Measurements from ENCODE around the gene RGS19.
"Not testable (repeated sequence)": the region's sequence is repeated elsewhere in the genome, so short reads cannot be mapped to it uniquely, and the experiment has no call there.

Gene RGS19

DNA sequence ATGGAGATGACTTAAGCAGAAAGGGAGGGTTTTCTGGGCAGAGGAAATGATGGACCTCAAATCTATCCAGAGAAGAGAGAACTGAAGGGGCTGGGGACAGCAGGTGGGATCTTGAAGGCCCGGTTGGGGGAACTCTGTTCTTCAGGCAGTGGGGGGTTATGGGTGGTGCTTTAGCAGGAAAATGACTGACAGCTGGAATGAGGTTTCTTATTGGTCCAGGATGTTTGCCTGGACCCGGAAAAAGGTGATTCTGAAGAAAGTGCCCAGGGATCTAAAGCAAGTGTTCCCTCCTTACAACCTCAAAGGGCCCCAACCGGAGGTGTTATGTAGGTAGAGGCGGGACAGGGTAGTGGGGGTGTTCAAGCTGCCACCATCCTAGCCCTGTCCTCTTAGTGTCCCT is 16.1 kb upstream of the RGS19 start:
- FAIRE-seq, result no peak
- DNase-seq (ENCODE audit: low spot score), result no peak

DNA sequence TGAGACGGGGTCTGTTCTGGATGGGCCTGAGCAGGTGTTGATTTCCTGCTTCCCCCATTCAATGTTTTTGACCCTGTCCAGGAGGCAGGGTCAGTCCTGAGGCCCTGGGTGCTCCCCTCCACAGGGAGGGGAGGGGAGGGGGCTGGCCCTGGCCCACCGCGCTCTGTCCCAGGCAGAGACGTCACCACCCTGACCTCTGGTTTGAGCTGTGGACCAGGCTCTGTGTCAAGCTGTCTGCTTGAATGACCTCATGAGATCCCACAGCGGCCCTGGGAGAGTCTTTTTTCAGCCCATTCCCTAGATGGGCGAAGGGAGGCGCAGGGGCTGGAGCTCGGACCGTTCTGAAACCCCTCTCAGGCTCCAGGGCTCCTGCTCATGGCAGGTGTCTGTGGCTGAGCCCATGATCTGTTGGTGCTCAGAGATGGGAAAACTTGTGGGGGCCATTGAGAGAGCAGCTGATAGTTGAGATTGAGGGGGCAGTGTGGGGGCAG is 13.7 kb upstream of the RGS19 start:
- DNase-seq (ENCODE audit: low spot score), result no peak
- no peak for FAIRE-seq

GRCh38 chr20:64092258-64093012 is 13.1 kb upstream of the RGS19 start:
- DNase-seq (ENCODE audit: low spot score) (no peak), FAIRE-seq (no peak)

- DNase-seq (ENCODE audit: low spot score), result no peak
- FAIRE-seq, result no peak
Measured at GRCh38 chr20:64091770-64092169, 12.5 kb upstream of the RGS19 start.

DNA sequence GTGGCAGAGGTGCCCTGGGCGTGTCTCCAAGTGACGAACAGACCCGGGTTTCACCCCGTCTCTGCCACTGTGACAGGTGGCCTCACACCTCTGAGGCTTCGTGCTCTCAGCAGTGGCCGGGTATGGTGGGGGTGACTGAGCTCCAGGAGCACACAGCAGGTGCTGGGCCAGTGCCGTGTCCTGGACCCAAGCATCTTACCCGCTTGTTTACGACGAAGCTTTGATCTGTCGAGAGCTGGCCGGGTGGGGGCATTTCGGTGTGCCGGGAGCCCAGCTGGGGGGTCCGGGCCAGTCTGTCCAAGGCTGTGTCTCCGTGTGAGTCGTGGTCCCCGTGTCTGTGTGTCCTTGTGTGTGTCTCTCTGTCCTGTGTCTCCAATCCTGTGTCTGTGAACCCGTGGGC is 12.0 kb upstream of the RGS19 start:
- FAIRE-seq, result no peak

DNA sequence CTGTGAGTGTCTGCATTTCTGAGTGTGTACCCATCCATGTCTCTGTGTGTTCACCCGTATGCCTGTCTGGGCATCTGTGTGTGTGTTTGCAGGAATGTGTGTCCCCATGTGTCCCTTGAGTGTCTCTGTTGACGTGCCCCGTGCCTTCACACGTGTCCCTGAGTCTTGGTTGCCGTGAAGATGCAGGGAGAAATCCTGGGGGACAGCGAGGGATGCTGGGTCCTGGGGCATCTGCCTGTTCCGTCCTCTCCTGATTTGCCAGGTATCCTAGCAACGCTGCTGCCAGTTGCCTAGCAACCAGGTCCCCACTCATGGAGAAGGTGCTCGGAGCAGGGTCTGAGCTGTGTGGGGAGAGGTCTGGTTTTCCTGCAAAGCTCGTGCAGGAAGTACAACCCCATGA is 10.8 kb upstream of the RGS19 start:
- FAIRE-seq (no peak), DNase-seq (ENCODE audit: low spot score) (no peak)

More for the DNA sequence above, 12.0 kb upstream of the RGS19 start:
- no peak for DNase-seq (ENCODE audit: low spot score)

DNA sequence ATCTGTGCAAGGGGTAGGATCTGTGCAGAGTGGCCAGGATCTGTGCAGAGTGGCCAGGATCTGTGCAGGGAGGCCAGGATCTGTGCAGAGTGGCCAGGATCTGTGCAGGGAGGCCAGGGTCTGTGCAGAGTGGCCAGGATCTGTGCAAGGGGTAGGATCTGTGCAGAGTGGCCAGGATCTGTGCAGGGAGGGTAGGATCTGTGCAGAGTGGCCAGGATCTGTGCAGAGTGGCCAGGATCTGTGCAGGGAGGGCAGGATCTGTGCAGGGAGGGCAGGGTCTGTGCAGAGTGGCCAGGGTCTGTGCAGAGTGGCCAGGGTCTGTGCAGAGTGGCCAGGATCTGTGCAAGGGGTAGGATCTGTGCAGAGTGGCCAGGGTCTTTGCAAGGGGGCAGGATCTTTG is 9.3 kb upstream of the RGS19 start:
- DNase-seq (ENCODE audit: low spot score), result not testable (repeated sequence)
- peak; percentile 99 for FAIRE-seq

- not testable (repeated sequence) for FAIRE-seq
Measured at GRCh38 chr20:64087226-64087825, 8.0 kb upstream of the RGS19 start.

GRCh38 chr20:64086801-64087200 is 7.5 kb upstream of the RGS19 start:
- DNase-seq (ENCODE audit: low spot score) (no peak), FAIRE-seq (no peak)

More at GRCh38 chr20:64087226-64087825, 8.0 kb upstream of the RGS19 start:
- not testable (repeated sequence) for DNase-seq (ENCODE audit: low spot score)

DNA sequence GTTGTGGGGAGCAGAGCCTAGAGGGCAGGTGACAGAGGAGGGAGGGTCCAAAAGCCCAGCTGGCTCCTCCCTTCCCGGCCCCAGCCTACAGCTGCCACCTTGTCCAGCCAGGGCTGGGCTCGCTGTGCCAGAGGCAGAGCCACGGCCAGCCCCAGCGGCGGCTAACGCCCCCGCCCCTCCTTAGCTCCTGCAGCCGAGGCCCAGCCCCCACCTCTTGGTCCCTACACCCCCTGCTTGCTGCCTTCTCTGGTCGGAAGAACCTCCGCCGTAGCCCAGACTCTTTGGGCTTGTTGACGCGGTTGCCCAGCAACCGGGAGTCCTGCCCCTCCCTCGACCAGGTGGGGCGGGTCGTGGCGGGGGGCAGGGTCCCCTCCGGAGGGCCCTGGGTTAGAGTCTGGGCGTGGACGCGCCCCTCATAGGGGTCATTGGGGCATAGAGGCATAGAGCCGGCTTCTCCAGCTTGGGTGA is 5.4 kb upstream of the RGS19 start:
- FAIRE-seq (no peak), DNase-seq (ENCODE audit: low spot score) (no peak)

GRCh38 chr20:64083804-64084684 is 4.7 kb upstream of the RGS19 start, which contains the start of gene LKAAEAR1:
Gene LKAAEAR1, minus strand, starts transcription at chr20:64084398. Its CDS starts 179 bp downstream, at chr20:64084219.
- DNase-seq (ENCODE audit: low spot score) (no peak), FAIRE-seq (no peak)

DNA sequence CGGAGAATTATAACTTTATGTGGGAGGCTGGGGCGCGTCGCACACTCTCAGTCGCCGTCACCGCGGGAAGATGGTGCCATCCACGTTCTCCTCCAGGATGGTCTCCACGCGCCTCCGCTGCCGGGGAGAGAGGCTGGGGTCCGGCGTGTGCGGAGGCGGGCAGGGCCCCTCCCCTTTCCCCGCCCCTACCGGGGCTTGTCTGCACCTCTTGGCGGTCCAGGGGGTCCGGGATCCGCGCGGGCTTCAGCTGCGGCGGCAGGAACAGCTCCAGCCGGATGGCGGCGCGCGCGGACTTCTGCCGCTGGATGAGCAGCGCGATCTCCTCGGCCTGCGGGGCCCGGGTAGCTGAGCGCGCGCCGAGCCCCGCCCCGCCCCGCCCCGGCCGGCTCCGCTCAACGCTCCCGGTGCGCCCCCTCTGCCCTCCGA is 4.1 kb upstream of the RGS19 start:
- FAIRE-seq, result no peak

GRCh38 chr20:64082820-64083377 is 3.6 kb upstream of the RGS19 start:
- FAIRE-seq (no peak), DNase-seq (ENCODE audit: low spot score) (no peak)

More for the DNA sequence above, 4.1 kb upstream of the RGS19 start:
- DNase-seq (ENCODE audit: low spot score), result peak; percentile 87

DNA sequence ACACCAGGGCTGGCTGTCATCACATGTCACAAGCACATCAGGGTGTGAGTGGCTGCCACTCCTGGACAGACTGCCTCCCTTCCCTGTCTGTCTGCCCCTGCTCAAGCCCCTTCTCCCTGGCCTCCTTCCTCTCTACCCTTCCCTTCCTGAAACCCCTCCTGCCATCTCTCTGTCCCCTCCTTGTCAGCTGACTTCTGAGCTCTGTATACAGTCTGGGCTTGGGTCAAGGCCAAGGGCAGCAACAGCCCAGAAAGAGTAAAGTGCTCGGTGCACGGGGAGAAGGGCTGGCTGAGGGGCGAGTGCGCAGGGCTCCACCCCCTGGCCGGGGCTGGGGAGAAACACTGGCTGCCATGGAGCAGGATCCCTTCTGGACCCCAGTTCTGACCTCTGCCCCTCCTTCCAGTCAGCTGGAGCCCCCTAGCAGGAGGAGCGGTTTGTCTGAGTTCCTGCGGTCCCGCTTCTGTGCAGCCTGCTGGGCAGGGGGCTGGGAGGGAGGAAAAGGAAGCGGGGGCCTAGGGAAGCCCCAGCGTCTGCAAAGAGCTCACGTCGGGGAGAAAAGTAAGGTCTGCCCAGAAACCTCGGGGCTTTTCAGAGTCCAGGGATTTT is 2.9 kb upstream of the RGS19 start:
- no peak for FAIRE-seq
- DNase-seq (ENCODE audit: low spot score), result no peak

GRCh38 chr20:64081624-64081964 is 2.3 kb upstream of the RGS19 start:
- DNase-seq (ENCODE audit: low spot score), result no peak
- no peak for FAIRE-seq

DNA sequence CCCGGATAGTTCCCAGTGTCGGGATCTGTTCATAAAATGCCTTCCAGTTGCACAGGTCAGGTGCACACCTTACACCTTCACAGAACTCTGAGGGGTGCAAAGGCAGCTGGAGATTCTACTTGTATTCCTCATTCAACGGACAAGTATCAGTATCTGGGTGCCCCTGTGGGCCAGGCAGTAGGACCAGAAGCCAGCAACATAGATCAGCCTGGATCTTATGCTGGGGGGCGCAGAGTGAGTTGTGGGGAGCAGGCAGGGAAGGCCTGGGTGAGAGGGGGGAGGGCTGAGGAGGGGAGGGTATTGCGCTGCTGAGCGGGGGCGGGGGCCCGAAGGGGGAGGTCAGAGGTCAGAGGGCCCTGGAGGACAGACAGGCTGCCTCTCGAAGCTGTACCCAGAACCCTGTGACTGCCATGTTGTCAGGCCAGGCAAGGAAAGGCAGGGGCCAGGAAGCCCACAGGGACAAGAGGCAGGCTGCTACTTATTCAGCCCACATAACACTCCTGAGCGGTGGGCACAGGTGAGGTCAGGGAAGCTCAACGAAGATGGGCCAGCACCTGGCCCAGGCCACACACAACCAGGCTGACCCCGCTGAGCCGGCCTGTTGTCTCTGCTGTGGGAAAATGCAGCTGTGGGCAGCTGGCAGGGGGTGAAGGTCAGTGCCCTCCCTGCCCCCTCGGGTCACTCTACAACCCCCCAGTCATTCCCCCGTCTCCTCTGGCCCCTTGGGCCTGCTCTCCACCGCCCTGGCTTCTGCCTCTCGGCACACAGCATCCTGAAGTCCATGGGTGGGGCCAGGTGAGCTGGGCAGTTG is 1.7 kb upstream of the RGS19 start:
- FAIRE-seq (no peak), DNase-seq (ENCODE audit: low spot score) (no peak)

DNA sequence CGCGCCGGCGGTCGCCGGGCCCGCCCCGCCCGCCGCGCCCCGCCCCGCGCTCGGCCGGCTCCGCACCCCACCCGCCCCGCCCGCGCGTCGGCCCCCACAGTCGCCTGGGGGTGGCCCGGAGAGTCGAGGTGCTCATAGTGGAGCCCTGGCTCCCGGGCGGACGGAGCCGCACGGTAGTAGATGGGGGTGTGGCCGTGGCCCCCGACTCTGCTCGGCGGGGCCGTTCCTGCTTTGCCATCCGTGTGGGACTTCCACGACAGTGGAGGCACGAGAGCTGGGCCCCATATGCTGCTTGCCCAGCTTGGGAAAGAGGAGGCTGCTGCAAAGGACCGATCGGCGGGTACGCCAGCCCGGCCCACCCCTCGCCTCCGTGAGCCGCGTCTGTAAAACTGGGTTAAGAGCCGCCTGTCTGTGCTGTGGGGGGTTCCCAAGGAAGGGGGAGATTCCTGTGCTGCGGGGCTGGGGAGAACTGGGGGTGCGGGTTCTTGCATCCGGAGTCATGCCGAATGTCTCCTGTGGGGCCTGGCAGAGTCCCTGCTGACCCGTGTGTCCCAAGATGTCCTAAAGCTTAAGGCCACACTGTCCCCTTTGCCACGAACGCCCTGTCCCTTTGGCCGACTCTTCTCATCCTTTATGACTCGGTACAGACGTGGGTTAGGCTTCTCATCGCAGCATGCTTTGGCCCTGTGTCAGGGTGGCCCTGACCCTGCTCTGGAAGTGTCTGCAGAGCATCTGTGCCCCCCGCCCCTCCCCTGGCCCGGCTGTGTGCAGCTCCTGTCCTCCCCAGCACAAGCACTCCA is 895 bp upstream of the RGS19 start, which contains the start of gene OPRL1:
OPRL1 (plus strand) TSS at position 70 of the 800 bp plus-strand sequence. CDS start 12,639 bp downstream, outside the sequence.
- no peak for FAIRE-seq
- no peak for DNase-seq (ENCODE audit: low spot score)

- DNase-seq (ENCODE audit: low spot score), result no peak
- no peak for FAIRE-seq
Measured at GRCh38 chr20:64078934-64079272, 415 bp downstream of the RGS19 start.

DNA sequence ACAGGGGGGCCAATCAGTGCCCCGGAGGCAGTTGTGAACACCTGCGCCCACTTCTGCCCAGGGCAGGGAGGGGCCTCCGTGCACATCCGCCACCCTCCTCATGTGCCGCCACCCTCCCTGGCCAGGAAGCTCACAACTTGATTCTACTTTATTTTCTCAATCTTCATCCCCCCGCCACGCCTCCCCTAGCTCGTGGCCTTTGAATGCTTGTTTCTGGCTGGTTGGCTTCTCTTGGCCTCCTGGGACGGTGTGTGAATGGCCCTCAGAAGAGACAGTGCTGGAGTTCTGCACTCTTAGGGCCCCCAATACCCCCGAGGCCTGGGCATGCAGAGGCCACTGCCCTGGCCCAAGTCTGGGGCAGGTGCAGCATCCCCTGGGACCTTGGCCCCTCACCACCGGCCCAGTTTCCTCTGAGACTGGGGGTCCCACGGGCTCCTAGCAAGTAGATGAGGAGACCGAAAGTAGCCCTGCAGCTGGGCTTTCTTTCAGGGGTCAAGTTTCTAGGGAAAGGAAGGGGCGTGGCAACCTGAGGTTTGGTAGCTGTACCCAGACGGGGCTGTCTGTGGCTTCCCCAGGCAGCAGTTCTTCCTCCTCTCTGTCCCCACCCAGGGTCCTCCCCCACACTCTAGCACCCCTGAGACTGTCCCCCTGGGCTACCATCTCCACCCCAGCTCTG is 1.3 kb downstream of the RGS19 start:
- DNase-seq (ENCODE audit: low spot score) (no peak), FAIRE-seq (no peak)
